GM23248 (cell line): Measurements from ENCODE around the gene CEACAM1.

Experiments
- EZH2 ChIP-seq: fragments of 200-600 bp; sonication (generic); IDR thresholded peaks from 2 replicates; pipeline ENCODE4 v1.6.1; 2018; ENCODE audit warnings: antibody characterized with exemption, mild to moderate bottlenecking; ENCODE audit not compliant: insufficient read depth, poor library complexity, severe bottlenecking
- EZH2phosphoT487 ChIP-seq: fragments of 200-600 bp; sonication (generic); IDR thresholded peaks from 2 replicates; pipeline ENCODE4 v1.6.1; 2018; ENCODE audit warnings: antibody characterized with exemption, moderate library complexity, mild to moderate bottlenecking, low read depth; ENCODE audit not compliant: insufficient read depth

GRCh38 chr19:42555801-42556200 is 27.5 kb upstream of the CEACAM1 start:
- TF ChIP-seq EZH2phosphoT487 (no peak), EZH2 (no peak)
